Neural progenitor cell (in vitro differentiated cells): Measurements from ENCODE around the gene DGLUCY.

Experiments used
- CTCF ChIP-seq: fragments of 200-600 bp; sonication (generic); IDR thresholded peaks from 2 replicates; pipeline ENCODE4 v1.5.1; 2017; ENCODE audit warnings: antibody characterized with exemption, mild to moderate bottlenecking
- EZH2 ChIP-seq: fragments of 200-600 bp; sonication (generic); IDR thresholded peaks from 2 replicates; pipeline ENCODE4 v1.6.1; 2017; ENCODE audit warnings: antibody characterized with exemption, mild to moderate bottlenecking, moderate library complexity
- EZH2phosphoT487 ChIP-seq: fragments of 200-600 bp; sonication (generic); IDR thresholded peaks from 2 replicates; pipeline ENCODE4 v1.6.1; 2017; ENCODE audit warnings: antibody characterized with exemption

- TF ChIP-seq EZH2 (no peak), CTCF (no peak), EZH2phosphoT487 (no peak)
Observed at GRCh38 chr14:91145391-91146160, 31.7 kb downstream of the DGLUCY start.
